ENCODE measurements around the gene ZNF407.

ZNF407 gene

DNA sequence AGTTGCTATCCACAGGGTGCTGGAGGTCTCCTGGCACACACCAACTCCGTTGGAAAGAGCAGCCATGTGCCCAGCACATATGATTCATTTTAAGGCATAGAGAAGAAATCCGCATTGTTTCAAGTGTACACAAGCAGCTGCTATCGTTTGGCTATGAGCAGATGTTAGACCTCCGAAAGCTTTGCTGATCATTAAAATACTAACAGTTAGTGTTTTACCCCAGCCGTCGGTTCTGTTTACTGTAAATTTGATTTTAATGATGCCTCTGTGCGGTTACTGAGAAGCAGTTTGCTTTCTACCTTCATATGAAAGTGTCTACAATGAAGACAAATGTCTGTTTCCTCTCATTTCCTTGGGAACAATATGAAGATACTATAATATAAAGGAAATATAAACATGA, 456.4 kb downstream of the ZNF407 start:
- no peak for DNase-seq (ENCODE audit: low spot score)

DNA sequence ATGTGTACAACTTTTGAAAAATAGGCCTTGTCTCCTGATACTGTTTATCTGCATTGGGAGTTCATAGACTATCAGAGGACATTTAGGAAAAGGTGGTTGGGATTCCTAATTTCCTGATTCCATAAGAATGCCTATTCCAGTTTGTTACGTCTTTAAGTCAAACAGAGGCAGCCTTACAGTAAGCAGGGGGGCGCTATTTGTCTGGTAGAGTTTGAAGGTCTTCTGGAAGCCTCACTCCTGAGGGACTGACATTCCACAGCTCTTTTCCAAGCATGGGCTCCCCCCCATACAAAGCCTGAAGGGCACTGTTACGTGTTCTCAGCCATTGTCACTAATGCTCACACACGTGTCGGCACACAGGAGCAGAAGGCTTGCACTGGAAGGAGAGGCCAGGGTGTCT, 456.9 kb downstream of the ZNF407 start:
- no peak for DNase-seq (ENCODE audit: low spot score)

DNA sequence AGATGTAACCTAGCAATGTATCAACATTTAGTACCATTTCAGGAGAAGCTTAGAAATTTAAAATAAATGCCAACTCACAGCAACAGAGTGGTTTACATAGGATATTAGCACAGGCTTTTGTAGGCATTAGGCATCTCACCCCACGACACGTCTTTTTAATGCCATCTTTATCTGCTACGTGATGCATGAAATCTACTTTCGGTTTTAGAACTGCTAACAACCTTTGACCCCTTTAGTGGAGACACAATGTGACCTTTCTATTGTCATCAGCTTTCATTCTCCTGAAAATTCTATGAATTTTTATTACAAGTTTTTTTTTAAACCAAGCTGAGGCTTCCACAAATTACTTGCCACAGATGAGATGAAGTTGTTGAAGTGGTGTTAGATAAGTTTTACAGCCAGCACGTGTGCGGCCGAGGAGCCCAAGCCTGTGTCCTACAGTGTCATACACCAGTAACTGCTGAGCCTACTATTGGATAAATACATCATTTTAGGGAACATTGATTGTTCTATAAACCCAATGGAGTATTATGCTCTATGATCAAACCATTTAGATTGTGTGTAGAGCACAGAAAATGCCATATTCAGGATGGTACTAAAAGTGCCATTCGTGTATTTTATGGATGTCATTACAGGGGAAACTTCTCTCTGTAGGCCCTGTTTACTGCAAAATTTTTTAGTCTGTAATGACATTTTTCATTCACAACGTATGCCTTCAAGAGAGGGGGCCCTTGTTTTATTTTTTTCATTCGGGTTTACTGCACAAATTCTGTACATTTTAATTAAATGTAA, 459.7 kb downstream of the ZNF407 start:
- no peak for DNase-seq (ENCODE audit: low spot score)

DNA sequence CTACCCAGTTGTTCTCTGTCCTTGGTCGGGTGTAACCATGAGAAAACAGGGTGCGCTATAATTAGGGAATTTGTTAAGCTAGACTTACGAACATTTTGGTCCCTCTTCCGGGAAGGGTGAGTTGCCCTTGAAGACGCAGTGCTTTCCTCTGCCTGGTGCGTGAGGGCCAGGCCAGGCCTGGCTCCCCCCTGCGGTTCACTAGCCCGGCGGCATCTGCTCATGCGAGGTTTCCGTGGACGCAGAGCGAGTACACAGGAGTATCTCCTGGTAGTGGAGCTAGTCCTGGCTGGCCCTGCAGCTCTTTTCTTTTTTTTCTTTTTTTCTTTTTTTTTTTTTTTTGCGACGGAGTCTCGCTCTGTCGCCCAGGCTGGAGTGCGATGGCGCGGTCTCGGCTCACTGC, 462.5 kb downstream of the ZNF407 start:
- no peak for DNase-seq (ENCODE audit: low spot score)

DNA sequence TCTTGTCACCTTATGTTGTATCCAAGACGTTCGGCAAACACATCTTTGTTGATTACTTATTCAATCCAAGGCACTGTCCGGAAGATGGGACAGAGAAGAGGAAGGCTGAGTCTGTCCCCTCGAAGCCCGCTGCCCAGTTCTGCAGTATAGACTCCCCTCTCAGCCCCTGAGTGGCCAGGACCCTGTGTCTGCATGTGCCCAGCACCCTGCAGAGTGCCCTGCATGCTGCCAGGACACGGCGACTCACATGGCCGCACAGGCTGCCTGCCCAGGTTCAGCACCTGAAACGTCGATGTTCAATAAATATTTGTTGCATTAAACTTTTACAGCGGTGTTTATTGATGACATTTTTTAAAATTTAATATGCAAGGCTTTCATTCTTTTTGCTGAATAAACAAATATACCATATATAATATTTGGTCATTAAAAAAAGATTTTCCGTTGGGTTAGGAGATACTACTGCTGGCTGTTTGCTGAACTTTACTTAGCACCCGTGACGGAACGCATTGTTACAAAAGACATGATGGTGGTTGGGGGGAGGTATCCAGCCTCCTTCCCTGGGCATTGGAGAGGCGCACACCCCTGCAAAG, 464.7 kb downstream of the ZNF407 start:
- DNase-seq (ENCODE audit: low spot score) = no peak

DNA sequence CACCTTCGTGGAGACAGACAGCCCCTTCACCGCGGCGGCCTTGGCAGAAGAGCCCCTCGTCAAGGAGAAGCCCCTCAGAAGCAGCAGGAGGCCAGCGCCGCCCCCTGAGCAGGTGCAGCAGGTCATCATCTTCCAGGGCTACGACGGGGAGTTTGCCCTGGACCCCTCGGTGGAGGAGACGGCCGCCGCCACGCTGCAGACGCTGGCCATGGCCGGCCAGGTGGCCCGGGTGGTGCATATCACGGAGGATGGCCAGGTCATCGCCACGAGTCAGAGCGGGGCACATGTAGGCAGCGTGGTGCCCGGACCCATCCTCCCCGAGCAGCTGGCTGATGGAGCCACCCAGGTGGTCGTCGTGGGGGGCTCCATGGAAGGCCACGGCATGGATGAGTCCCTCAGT, 465.5 kb downstream of the ZNF407 start:
- no peak for DNase-seq (ENCODE audit: low spot score)

DNA sequence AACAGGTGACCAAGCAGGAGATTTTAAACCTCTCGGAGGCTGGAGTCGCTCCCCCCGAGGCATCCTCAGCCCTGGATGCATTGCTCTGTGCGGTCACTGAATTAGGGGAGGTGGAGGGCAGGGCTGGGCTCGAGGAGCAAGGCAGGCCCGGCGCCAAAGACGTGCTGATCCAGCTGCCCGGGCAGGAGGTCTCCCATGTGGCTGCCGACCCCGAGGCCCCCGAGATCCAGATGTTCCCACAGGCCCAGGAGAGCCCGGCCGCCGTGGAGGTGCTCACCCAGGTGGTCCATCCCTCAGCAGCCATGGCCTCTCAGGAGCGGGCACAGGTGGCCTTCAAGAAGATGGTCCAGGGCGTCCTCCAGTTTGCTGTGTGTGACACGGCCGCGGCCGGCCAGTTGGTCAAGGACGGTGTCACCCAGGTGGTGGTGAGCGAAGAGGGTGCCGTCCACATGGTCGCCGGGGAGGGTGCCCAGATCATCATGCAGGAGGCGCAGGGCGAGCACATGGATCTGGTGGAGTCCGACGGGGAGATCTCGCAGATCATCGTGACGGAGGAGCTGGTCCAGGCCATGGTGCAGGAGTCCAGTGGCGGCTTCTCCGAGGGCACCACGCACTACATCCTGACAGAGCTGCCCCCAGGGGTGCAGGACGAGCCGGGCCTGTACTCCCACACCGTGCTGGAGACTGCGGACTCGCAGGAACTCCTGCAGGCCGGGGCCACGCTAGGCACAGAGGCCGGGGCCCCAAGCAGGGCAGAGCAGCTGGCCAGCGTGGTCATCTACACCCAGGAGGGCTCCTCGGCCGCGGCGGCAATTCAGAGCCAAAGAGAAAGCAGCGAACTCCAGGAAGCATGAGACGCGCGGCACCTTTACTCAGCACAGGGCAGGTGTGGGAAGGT, 466.2 kb downstream of the ZNF407 start:
- no peak for DNase-seq (ENCODE audit: low spot score)

DNA sequence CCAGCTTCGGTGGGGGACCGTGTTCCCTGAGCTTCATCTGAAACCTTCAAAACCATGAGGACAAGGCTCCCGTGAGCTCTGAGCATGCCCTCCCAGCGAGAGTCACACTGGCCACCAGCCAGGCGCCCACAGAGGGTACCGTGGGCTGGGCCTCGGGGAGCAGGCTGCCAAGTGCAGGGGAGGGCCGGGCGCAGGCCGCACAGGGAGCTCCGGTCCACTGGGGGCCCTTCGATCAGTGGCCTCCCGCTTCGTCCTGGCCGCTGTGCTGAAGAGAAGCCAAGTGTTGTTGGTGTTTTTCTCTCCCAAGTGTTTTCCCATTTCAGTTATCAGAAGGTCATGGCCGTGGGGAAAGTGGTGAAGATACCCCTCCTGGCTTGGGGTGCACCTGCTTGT, 466.8 kb downstream of the ZNF407 start:
- DNase-seq (ENCODE audit: low spot score) = no peak

DNA sequence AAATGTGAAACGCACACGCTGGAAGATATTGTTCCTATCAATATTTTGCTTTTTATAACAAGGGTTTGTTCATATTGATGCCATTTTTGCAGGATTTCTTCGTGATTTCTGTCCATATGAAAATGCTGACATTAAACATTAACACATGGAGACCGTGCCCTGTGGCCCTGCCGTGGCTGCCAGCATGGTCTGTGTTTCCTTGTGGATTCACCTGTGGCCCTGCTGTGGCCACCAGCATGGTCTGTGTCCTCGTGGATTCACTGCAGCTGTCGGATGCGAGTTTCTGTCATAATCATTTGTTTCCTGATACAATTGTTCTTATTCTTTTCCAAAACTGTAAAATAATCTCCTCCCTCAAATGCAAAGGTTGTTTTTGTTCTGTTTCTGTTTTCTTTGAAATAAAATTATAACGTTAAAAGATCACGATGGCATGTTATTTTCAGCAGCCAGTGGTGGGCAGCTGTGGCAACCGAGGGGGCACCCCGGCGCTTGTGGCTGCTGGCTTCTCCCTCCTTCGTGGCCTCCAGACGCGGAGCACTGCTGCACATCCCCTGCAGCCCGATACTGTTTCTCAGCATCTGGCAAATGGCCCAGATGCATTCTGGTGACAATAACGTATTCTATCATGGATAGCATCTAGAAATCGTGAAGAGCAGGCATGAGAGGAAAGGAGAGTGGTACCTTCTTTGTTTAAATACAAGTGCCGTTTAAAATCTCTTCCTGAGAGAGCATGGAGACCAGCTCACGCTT, 467.8 kb downstream of the ZNF407 start:
- no peak for DNase-seq (ENCODE audit: low spot score)

DNA sequence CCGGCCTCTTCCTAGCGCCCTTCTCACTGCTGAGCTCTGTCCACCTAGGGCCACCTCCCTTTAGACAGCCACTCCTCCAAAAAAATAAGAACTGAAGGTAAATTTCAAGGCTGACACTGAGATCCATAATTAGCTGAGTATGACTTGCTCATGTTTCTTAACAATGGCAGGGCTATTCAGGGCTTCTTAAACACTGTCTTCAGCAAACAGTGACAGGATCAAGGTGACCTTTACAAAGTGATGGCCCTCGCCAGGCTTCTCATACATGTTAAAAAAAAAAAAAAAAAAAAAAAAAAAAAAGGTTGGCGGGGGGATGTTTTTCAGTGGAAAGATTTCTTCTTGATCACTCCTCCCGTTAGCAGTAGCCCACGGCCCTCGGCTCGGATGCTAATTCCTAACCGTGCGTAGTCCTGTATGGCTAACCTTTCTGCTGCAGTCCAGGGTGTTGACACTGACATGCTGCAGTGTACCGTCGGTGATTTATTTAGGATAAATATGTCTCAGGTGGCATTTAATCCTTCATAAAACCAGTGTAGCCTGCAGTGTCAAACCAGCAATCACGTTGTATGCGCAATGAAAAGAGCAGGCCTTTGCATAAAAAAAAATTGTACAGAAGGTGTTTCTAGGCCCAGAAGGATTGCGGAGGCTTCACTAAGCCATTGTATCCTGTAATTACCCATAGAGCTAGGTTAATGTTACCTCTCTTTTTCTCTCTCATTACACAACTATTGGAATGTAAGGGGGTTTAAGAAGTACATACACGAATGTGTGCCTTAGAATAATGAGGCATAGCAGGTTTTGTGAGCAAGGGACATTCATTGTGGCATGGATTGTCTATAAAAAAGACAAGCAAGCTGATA, 468.6 kb downstream of the ZNF407 start:
- no peak for DNase-seq (ENCODE audit: low spot score)

DNA sequence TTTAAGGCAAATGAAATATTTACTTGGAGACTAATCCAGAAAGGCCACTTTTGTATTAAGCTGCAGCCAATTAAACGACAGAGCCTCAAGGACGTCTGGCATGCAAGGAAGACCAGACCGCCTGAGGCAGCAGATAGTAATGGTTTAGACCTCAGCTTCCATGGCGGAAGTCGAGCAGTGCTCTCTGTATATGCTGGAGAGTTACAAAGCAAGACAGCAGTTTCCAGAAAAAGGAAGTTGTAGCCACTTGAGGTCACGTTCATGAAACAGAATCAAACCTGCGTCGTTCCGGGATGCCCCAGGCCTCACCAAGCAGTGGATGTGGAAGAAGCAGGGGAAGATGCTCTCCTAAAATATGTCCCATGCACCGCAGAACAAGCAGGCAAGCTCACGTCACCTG, 469.3 kb downstream of the ZNF407 start:
- no peak for DNase-seq (ENCODE audit: low spot score)

DNA sequence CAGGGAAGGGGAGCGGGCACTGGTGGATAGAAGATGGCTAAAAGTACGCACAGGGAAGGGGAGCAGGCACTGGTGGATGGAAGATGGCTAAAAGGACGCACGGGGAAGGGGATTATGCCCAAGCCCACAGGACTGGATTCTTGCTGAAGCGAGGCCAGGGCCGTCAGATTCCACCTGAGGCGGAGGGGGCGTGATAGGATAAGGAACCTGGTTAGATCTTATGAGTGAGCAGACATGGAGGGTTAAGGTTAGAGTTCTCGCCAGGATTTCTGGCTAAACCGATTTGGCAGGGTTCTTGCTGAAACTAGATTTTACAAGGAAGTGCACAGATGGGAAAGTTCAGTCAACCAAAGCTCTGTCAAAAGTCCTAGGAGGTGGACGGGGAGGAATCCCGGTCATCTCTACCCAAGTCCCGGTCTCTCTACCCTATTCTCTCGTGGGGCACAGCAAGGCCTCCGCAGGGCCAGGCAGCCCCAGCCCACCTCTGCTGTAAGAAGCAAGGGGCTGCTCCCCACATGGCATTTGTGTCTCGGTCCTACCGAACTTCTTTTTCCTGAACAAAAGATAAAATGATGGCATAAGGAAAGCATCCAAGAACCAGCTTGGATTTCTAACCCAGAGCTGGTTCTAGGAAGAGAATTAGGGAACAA, 470.5 kb downstream of the ZNF407 start:
- no peak for DNase-seq (ENCODE audit: low spot score)

DNA sequence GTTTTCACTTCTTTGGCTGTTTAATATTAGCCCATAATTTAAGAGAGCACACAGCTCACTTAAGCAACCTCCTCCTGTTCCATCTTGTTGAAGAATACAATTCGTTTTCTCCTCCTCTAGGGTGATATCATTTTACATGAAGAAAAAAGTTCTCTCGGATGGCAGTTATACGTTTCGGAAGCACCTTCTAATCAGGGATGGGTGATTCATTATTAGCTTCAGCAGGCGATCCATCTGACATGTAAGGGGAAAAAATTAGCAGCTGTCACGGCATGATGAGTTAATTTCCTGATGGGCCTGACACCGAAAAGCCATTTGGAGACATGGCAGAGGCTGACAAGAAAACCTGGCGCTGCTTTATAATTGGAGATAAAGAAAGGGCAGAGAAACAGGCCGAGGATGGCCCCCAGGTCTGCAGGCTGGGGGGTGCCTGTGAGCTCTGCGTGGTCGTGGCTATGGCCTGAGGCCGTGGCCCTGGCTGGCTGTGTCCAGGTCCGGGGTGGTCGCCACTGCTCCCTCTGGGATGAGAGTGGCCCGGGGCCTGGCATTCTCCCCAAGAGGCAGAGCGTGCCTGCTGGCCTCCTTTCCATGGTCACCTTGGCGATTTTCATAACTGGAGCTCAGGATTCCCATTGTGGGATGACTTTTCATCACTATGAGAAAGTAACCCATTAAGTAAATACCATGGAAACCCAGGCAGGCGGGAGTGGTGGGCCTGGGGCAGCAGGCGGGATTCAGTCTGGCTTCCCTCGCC, 471.2 kb downstream of the ZNF407 start:
- no peak for DNase-seq (ENCODE audit: low spot score)

DNA sequence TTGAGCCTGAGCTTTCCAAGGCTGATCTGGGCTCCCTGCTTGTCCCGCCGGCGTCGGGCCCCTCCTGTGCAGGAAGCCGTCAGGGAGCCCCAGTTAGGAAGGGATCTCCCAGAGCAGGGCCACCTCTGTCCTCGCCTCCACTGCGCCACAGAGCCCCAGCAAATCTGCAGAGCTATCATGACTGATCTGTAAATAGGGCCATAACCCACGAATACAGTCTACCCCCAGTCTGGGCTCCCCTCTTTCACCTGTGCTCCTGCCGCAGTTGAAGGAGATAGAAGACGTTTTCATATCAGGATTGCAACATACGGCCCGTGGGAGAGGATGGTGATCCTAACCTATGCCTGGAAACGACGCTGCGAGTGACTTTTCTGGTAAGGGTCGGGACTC, 472.6 kb downstream of the ZNF407 start:
- DNase-seq (ENCODE audit: low spot score) = no peak

DNA sequence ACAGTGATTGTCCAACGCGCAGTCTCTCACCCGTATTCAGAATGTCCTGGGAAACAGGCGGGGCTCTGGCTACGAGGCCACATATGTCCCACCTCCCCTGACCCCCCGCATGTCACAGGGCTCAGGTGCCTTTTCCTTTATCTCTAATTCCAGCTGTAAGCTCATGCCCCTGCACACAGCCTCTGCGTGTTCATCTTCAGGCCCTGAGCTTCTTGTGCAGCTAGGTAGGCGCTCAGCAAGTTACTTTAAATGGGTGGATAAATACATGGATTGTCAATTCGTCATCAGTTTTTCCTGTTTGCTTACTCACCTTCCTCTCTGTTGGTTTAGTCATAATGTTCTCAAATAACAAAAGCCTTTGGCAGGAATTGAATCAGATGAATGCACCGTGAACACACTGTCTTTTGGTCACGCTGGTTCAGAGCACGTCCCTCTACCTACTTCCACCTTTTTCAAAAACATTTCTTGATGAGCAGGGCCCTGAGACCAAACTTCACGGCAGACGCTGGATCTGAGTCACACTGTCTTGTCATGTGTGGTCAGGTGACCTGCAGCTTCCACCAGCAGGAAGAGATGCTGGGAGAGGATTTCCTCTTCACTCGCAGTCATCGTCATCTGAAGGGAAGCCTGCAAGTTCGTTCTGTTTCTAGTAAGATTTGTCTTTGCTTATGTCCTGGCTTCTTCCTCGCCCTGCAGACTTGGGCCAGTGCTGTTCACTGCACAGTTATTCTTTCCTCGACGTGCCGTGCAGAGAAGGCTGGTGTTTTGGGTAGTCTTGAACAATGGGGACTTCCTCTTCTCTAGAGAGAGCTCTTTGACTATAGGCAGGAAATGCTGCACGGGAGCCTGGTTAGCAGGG, 473.2 kb downstream of the ZNF407 start:
- no peak for DNase-seq (ENCODE audit: low spot score)

DNA sequence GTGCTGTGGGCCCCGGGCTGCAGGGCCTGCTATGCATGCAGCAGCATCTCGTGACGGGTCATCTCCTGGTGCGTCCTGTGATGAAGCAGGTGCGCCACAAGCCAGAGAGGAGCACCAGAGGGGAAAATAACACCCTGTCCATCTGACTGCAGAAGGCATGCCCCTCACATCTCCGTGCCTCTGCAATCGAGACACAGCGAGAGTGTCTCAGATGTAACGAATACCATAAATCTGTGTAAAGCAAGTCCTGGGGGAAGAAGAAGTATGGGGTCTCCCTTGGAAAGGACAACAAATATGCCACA, 473.8 kb downstream of the ZNF407 start:
- DNase-seq (ENCODE audit: low spot score) = no peak

DNA sequence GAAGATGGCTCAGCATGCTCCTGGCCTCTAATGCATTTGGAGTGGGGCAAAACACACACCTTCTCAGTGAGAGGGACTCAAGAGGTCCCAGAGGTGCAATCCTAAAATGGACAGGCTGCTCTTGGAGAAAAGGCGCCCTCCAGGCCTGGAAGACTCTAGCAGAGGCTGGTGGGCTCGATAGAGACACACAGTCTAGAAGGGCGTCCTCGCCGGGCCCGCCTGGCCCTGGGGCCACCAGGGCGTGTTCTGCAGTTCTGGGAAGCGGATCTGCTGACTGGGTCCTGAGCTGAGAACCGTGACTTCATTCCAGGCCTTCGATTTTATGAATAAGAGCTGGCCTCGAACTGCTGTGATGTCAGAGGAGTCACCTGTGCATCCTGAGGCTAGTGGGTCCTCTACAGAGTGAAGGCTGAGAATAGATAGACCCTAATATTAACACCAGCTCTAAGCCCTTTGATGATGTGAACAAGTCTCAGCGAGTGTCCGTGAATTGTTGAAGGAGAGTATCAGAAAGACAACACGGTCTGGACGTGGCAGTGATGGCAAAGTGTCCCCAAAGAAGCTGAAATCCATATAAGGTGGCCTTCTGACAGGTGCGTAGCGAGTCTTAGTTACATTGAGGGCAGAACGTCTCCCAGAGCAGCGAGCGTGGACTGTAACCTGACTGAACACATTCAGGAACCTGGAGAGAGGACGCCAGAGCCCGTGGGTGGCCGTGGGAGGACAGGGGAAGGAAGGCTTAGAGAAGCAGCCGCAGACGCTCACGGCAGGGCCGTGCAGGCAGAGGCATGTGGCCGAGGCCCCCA, 474.4 kb downstream of the ZNF407 start:
- no peak for DNase-seq (ENCODE audit: low spot score)

DNA sequence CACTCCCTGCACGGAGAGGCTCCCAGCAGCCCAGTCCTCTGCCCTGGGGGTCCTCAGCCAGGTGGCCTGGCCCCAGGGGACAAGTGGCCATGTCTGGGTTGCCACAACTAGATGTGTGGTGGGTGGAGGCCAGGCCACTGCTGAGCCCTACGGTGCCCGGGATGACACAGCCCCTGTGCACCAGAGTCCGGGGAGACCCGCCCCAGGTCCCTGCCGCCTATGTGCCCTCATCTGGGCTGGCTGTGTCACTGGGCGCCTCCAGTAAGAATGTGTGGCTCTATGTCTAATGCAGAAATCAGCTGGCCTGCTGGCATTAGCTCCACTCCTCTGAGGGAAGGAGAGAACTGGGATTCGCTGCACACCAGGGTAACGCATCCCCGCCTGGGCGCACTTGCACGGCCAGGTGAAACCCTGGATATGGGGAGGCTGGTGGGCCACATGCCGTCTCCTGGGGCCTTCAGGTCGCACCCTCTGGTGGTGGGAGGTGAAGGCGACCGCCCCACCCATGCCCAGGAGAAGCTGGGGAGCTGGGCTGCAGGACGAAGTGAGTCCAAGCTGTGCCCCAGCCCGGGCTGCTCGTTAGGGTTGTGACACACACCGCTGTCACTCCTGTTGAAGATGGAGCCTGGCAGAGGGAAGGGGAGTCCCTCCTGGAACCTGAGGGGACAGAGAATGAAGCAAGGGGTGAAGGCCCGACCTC, 475.2 kb downstream of the ZNF407 start:
- no peak for DNase-seq (ENCODE audit: low spot score)
